GM19455 (cell line): ENCODE data around the gene XIAP.
"Not testable (repeated sequence)": the region's sequence is repeated elsewhere in the genome, so short reads cannot be mapped to it uniquely, and the experiment has no call there.

Source experiments
- ATAC-seq: cut with Tn5 transposase; IDR thresholded peaks from one replicate; pipeline ENCODE4 v1.9.1; 2021; ENCODE audit not compliant: unreplicated experiment

Gene XIAP

GRCh38 chrX:123873956-123874355 lies 14.1 kb downstream of the XIAP start:
- no peak for ATAC-seq

GRCh38 chrX:123876177-123876576 lies 16.3 kb downstream of the XIAP start:
- ATAC-seq: no peak

- no peak for ATAC-seq
Observed at GRCh38 chrX:123876844-123877243, 17.0 kb downstream of the XIAP start.

GRCh38 chrX:123878252-123878721 lies 18.4 kb downstream of the XIAP start:
- ATAC-seq: peak; percentile 66

- ATAC-seq: no peak
Observed at GRCh38 chrX:123881330-123881729, 21.5 kb downstream of the XIAP start.

GRCh38 chrX:123882391-123882790 lies 22.5 kb downstream of the XIAP start:
- no peak for ATAC-seq

GRCh38 chrX:123884809-123885408 lies 25.1 kb downstream of the XIAP start:
- ATAC-seq: no peak

GRCh38 chrX:123899701-123900100 lies 39.8 kb downstream of the XIAP start:
- ATAC-seq: no peak

GRCh38 chrX:123903261-123903660 lies 43.4 kb downstream of the XIAP start:
- ATAC-seq: not testable (repeated sequence)

GRCh38 chrX:123905332-123905731 lies 45.5 kb downstream of the XIAP start:
- ATAC-seq: no peak

GRCh38 chrX:123906557-123907316 lies 46.9 kb downstream of the XIAP start:
- ATAC-seq: no peak

GRCh38 chrX:123909523-123909922 lies 49.7 kb downstream of the XIAP start:
- ATAC-seq: no peak

GRCh38 chrX:123917069-123917468 lies 57.2 kb downstream of the XIAP start:
- ATAC-seq: no peak

- no peak for ATAC-seq
Observed at GRCh38 chrX:123918106-123918721, 58.4 kb downstream of the XIAP start.

GRCh38 chrX:123920105-123920785 lies 60.4 kb downstream of the XIAP start:
- ATAC-seq: no peak

GRCh38 chrX:123923211-123923610 lies 63.4 kb downstream of the XIAP start:
- no peak for ATAC-seq

GRCh38 chrX:123924186-123924585 lies 64.3 kb downstream of the XIAP start:
- no peak for ATAC-seq

GRCh38 chrX:123927845-123928244 lies 68.0 kb downstream of the XIAP start:
- no peak for ATAC-seq

- not testable (repeated sequence) for ATAC-seq
Observed at GRCh38 chrX:123932055-123932454, 72.2 kb downstream of the XIAP start.

- ATAC-seq: no peak
Observed at GRCh38 chrX:123943074-123943473, 83.2 kb downstream of the XIAP start.

- ATAC-seq: no peak
Observed at GRCh38 chrX:123943488-123943887, 83.6 kb downstream of the XIAP start.

GRCh38 chrX:123949846-123950245 lies 90.0 kb downstream of the XIAP start:
- no peak for ATAC-seq
